AG04449 (cell line): Measurements from ENCODE around the gene RANBP6.

Experiments used
- CTCF ChIA-PET: fragments of 350-600 bp; formaldehyde crosslinking; extraction: SDS; loops from one replicate; lab custom pipeline; 2021; ENCODE audit warnings: antibody characterized with exemption; lab: Yijun Ruan, JAX
- POLR2A ChIA-PET: fragments of 400-600, 350-600 bp; formaldehyde crosslinking; extraction: SDS; loops from one replicate; lab custom pipeline; 2020; ENCODE audit warnings: antibody characterized with exemption, inconsistent platforms; lab: Yijun Ruan, JAX
- DNase-seq: peaks from one replicate; pipeline ENCODE4 v3.0.0-alpha.2; 2010; ENCODE audit warnings: low read depth, low spot score
- H3K4me3 ChIP-seq: 2 replicates; pipeline ENCODE4 v1.5.1; 2011; ENCODE audit warnings: low read depth, mild to moderate bottlenecking, control low read depth, low read length
- CTCF ChIP-seq: IDR thresholded peaks from one replicate; pipeline ENCODE4 v1.5.1; 2011; ENCODE audit warnings: mild to moderate bottlenecking, moderate library complexity, low read length, control low read depth, inconsistent platforms; ENCODE audit not compliant: insufficient read depth; ENCODE audit errors: missing control alignments

Gene RANBP6

GRCh38 chr9:5976674-5977397 lies 38.6 kb downstream of the RANBP6 start:
- no peak overlapping the region for H3K4me3 ChIP-seq
- CTCF ChIA-PET = no interaction called here
- no peak for DNase-seq
- no peak for TF ChIP-seq CTCF
- POLR2A ChIA-PET = no interaction called here

GRCh38 chr9:5971740-5972139 lies 43.7 kb downstream of the RANBP6 start:
- H3K4me3 ChIP-seq = no peak overlapping the region
- DNase-seq = no peak
- ChIA-PET POLR2A (no interaction called here), CTCF (no interaction called here)
- no peak for TF ChIP-seq CTCF
